Measurements from ENCODE around the gene MYL11.

Gene MYL11

DNA sequence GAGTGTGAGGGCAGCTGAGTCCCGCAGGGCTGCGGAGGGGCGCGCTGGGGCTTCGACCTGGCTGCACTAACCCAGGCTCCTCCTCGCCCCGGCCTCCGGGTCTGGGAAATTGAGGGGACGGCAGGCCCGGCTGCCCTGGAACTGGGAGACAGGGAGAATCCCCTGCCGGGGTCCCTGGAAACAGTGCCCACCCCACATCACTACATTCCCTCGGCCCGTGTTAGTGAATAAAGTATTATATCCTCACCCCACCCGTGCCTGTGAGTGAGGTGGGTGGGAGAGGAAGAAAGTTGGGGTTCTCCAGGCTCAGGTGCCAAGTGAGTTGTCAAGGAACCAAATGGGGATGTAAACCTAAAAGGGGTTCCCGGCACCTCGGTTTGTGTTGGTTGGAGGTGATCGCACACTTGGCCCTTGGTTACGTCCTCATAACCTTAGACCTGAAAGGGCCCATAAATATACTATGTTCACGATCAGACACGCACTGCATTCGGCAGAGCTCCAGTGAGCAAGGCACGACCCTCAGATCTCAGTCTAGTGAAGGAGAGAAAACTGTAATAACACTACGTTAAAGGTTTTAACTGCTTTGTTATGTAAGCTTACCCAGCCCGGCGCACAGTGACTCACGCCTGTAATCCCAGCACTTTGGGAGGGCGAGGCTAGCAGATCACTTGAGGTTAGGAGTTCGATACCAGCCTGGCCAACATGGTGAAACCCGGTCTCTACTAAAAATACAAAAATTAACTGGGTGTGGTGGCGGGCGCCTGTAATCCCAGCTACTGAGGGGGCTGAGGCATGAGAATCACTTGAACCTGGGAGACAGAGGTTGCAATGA, 44.0 kb downstream of the MYL11 start:
- Histone ChIP-seq H3K9ac (ENCODE audit: insufficient read length) (peak overlapping the region; percentile 37), H3K9me3 (ENCODE audit: low read depth, low read length) (no peaks in the 10 kb centered on the region), H3K27ac (no peak overlapping the region), H3K36me3 (ENCODE audit: insufficient read depth, low read length) (peaks cover 24% of the 10 kb centered on the region), H3K4me3 (peak overlapping the region; percentile 89)
- TF ChIP-seq POLR2AphosphoS5 (IDR thresholded peaks at IDR 0.05; ENCODE audit: borderline replicate concordance, low read depth, low read length) (no peak), EZH2 (IDR thresholded peaks at IDR 0.05) (no peak), FOXP2 (optimal IDR thresholded peaks at IDR 0.05; ENCODE audit: control extremely low read depth, extremely low read length, insufficient read depth) (no peak)
- DNase-seq (ENCODE audit: low read depth, low spot score) = no peak

DNA sequence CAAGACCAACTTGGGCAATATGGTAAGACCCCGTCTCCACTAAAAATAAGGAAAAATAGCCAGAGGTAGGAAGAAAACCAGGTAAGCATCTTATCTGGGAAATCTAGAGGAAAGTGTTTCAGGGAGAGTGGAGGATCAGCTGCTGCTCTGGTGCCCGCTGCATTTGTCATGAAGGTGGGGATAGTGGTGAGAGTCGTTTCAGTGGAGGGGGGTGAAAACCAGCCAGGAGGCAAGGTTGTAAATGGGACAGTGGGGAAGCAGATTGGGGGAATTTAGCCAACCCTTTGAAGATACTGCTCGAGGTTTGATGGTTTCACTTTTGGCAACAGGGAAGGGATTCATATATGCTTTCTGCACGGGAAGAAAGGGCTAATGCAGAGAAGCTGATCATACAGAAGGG, 46.4 kb downstream of the MYL11 start:
- DNase-seq (ENCODE audit: low read depth, low spot score) = no peak
- H3K9me3 ChIP-seq (ENCODE audit: low read depth, low read length) = no peaks in the 10 kb centered on the region
- TF ChIP-seq EZH2 (IDR thresholded peaks at IDR 0.05) (no peak), POLR2AphosphoS5 (IDR thresholded peaks at IDR 0.05; ENCODE audit: borderline replicate concordance, low read depth, low read length) (no peak), FOXP2 (optimal IDR thresholded peaks at IDR 0.05; ENCODE audit: control extremely low read depth, extremely low read length, insufficient read depth) (no peak)
- no peak overlapping the region for H3K4me3 ChIP-seq
- no peak overlapping the region for H3K27ac ChIP-seq
- H3K36me3 ChIP-seq (ENCODE audit: insufficient read depth, low read length) = peaks cover 38% of the 10 kb centered on the region
- no peak overlapping the region for H3K9ac ChIP-seq (ENCODE audit: insufficient read length)

All from SK-N-MC (cell line).